ENCODE measurements around the gene PRR15L. TPM values are rescaled to one million over a fixed set of nuclear protein-coding genes. Genes with fewer than 3 reads are reported as not detected.

Gene PRR15L
- total and polyA plus RNA-seq, 2 donors, result 1.2 to 3.4 TPM

GRCh38 chr17:47905221-47905733 lies 52.4 kb downstream of the PRR15L start:
- 26% methylated on average over 8 of the region's 8 CpGs for WGBS
- Histone ChIP-seq H3K4me1 (ENCODE audit: insufficient read depth) (no peaks in the 10 kb centered on the region), H3K4me3 (ENCODE audit: low read depth, low read length) (no peak overlapping the region), H3K27ac (ENCODE audit: low read depth) (peak overlapping the region; percentile 13), H3K36me3 (ENCODE audit: insufficient read depth) (no peaks in the 10 kb centered on the region)
- no peak for DNase-seq (ENCODE audit: extremely low spot score)

- 68% methylated on average over 4 of the region's 4 CpGs for WGBS
- no peak overlapping the region for H3K4me3 ChIP-seq (ENCODE audit: low read depth, low read length)
- no peak for DNase-seq (ENCODE audit: extremely low spot score)
- no peaks in the 10 kb centered on the region for H3K36me3 ChIP-seq (ENCODE audit: insufficient read depth)
- H3K4me1 ChIP-seq (ENCODE audit: insufficient read depth), result no peaks in the 10 kb centered on the region
- no peak overlapping the region for H3K27ac ChIP-seq (ENCODE audit: low read depth)
Measured at GRCh38 chr17:47902039-47902744, 55.5 kb downstream of the PRR15L start.

Other genes with a start within 250 kb of the PRR15L start
- gene TBX21, start 224.6 kb downstream of the PRR15L start, total RNA-seq, result 0.11 TPM
- gene TBX21, start 224.6 kb downstream of the PRR15L start, polyA plus RNA-seq, result 0.25 TPM
- gene OSBPL7, start 136.1 kb downstream of the PRR15L start, total RNA-seq, result 7.8 TPM
- 9.6 TPM for gene OSBPL7, start 136.1 kb downstream of the PRR15L start, polyA plus RNA-seq
- 8.5 TPM for gene MRPL10, start 126.3 kb downstream of the PRR15L start, total RNA-seq
- 80.9 TPM for gene MRPL10, start 126.3 kb downstream of the PRR15L start, polyA plus RNA-seq
- gene LRRC46, start 126.2 kb downstream of the PRR15L start, total RNA-seq, result not detected
- 0.30 TPM for gene LRRC46, start 126.2 kb downstream of the PRR15L start, polyA plus RNA-seq
- 27.4 TPM for gene SCRN2, start 116.6 kb downstream of the PRR15L start, total RNA-seq
- gene SCRN2, start 116.6 kb downstream of the PRR15L start, polyA plus RNA-seq, result 41.0 TPM
- gene SP6, start 106.7 kb downstream of the PRR15L start, total RNA-seq, result 2.2 TPM
- 2.3 TPM for gene SP6, start 106.7 kb downstream of the PRR15L start, polyA plus RNA-seq
- gene SP2, start 61.6 kb downstream of the PRR15L start, total RNA-seq, result 1.9 TPM
- gene SP2, start 61.6 kb downstream of the PRR15L start, polyA plus RNA-seq, result 16.0 TPM
- gene PNPO, start 16.3 kb downstream of the PRR15L start, total RNA-seq, result 6.6 TPM
- 8.2 TPM for gene PNPO, start 16.3 kb downstream of the PRR15L start, polyA plus RNA-seq
- gene CDK5RAP3, start 13.2 kb upstream of the PRR15L start, total RNA-seq, result 77.4 TPM
- gene CDK5RAP3, start 13.2 kb upstream of the PRR15L start, polyA plus RNA-seq, result 117 TPM
- gene COPZ2, start 79.9 kb upstream of the PRR15L start, total RNA-seq, result 45.2 TPM
- 36.0 TPM for gene COPZ2, start 79.9 kb upstream of the PRR15L start, polyA plus RNA-seq
- 53.1 TPM for gene NFE2L1, start 90.5 kb upstream of the PRR15L start, total RNA-seq
- gene NFE2L1, start 90.5 kb upstream of the PRR15L start, polyA plus RNA-seq, result 163 TPM
- 53.3 TPM for gene CBX1, start 143.6 kb upstream of the PRR15L start, total RNA-seq
- gene CBX1, start 143.6 kb upstream of the PRR15L start, polyA plus RNA-seq, result 60.4 TPM
- 7.3 TPM for gene SNX11, start 149.9 kb upstream of the PRR15L start, total RNA-seq
- gene SNX11, start 149.9 kb upstream of the PRR15L start, polyA plus RNA-seq, result 20.7 TPM